Nephron (organoid): ENCODE measurements around the gene CHST11.

ENCODE experiments used
- H3K27ac Mint-ChIP-seq, 3 experiments: 2 replicates each; pipeline ENCODE4 v1.8.0; 2020; ENCODE audit warnings: mixed read lengths in 3 of 3, mild to moderate bottlenecking in 2 of 3, moderate library complexity in 1 of 3
- H3K27me3 Mint-ChIP-seq: 2 replicates; pipeline ENCODE4 v1.8.0; 2021; ENCODE audit warnings: low read depth, mild to moderate bottlenecking, moderate library complexity, mixed read lengths
- H3K36me3 Mint-ChIP-seq: 2 replicates; pipeline ENCODE4 v1.8.0; 2020; ENCODE audit warnings: low read depth, mixed read lengths
- H3K4me1 Mint-ChIP-seq: 2 replicates; pipeline ENCODE4 v1.8.0; 2020; ENCODE audit warnings: mixed read lengths
- H3K4me3 Mint-ChIP-seq, 3 experiments: 2 replicates each; pipeline ENCODE4 v1.8.0; 2020; ENCODE audit warnings: mild to moderate bottlenecking in 3 of 3, mixed read lengths in 3 of 3, moderate library complexity in 2 of 3
- H3K9me3 Mint-ChIP-seq: 2 replicates; pipeline ENCODE4 v1.8.0; 2020; ENCODE audit warnings: mixed read lengths
- TF ChIP-seq, protein P1 (sequence below), 3 experiments: fragments of 200-600 bp; sonication (generic); IDR thresholded peaks; one replicate each; pipeline ENCODE4 v1.5.0; 2021; ENCODE audit warnings: antibody characterized with exemption in 3 of 3; ENCODE audit not compliant: unreplicated experiment in 3 of 3

Gene CHST11

DNA sequence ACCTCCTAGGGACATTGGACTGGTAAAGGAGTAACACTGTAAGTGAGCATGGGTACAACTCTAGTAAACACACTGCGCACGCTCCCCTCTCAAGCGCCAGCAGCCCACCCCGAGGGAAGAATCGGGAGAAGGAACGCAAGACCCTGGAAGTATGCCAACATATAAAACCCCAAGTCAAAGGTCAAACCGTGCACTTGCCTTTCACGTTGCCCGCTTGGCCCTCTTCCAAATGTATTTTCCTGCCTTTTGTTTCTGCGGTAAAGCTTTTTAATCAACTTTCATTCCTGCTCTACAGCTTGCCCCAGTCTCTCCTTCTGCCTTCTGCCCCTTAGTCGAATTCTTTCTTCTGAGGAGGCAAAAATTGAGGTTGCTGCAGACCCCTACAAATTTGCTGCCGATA is 17.6 kb upstream of the CHST11 start:
- H3K27ac Mint-ChIP-seq: no peak overlapping the region
- TF ChIP-seq, protein P1, sequence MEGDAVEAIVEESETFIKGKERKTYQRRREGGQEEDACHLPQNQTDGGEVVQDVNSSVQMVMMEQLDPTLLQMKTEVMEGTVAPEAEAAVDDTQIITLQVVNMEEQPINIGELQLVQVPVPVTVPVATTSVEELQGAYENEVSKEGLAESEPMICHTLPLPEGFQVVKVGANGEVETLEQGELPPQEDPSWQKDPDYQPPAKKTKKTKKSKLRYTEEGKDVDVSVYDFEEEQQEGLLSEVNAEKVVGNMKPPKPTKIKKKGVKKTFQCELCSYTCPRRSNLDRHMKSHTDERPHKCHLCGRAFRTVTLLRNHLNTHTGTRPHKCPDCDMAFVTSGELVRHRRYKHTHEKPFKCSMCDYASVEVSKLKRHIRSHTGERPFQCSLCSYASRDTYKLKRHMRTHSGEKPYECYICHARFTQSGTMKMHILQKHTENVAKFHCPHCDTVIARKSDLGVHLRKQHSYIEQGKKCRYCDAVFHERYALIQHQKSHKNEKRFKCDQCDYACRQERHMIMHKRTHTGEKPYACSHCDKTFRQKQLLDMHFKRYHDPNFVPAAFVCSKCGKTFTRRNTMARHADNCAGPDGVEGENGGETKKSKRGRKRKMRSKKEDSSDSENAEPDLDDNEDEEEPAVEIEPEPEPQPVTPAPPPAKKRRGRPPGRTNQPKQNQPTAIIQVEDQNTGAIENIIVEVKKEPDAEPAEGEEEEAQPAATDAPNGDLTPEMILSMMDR (IDR thresholded peaks at IDR 0.05; ENCODE audit: unreplicated experiment in 3 of 3): no peak
- H3K9me3 Mint-ChIP-seq: no peaks in the 10 kb centered on the region
- peaks cover 11% of the 10 kb centered on the region for H3K27me3 Mint-ChIP-seq
- H3K36me3 Mint-ChIP-seq: no peaks in the 10 kb centered on the region
- peaks cover 4% of the 10 kb centered on the region for H3K4me1 Mint-ChIP-seq
- no peak overlapping the region for H3K4me3 Mint-ChIP-seq

DNA sequence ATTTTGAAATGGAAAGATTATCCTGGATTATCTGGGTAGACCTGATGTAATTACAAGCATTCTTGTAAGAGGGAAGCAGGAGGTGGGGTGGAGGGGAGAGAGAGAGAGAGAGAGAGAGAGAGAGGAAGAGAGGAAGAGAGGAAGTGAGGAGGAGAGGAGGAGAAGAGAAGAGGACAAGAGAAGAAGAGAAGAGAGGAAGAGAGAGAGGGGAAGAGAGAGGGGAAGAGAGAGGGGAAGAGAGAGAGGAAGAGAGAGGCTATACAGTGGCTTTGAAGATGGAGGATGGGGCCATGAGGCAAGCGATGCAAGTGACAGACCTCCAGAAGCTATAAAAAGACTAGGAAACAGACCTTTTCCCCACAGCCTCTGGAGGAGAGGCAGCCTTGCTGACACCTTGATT is 13.7 kb upstream of the CHST11 start:
- no peaks in the 10 kb centered on the region for H3K36me3 Mint-ChIP-seq

DNA sequence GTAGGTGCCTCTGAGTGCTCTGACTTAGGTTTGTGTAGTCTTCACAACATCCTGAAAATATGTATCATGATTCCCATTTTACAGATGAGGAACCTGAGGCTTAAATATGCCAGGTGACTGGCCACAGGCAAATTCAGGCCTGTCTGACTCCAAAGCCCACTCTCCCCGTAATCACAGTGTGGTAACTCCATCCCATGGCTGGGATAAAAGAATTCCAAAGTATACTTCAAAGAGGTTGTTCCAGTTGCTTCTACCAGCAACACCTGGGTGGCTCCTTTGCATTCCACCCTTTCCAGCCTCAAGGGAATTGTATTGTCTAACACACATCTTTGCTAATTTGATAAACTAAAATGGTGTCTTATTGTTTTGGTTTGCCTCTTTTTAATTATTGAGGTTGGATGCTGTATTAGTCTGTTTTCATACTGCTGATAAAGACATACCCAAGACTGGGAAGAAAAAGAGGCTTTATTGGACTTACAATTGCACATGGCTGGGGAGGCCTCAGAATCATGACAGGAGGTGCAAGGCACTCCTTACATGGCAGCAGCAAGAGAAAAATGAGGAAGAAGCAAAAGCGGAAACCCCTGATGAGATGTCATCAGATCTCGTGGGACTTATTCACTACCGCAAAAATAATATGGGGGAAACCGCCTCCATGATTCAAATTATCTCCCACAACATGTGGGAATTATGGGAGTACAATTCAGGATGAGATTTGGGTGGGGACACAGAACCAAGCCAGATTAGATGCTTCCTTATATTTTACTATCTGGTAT is 9.9 kb upstream of the CHST11 start:
- no peaks in the 10 kb centered on the region for H3K36me3 Mint-ChIP-seq
- peaks cover 4% of the 10 kb centered on the region for H3K27me3 Mint-ChIP-seq
- H3K9me3 Mint-ChIP-seq: peaks cover 10% of the 10 kb centered on the region
- no peak overlapping the region for H3K27ac Mint-ChIP-seq
- TF ChIP-seq, protein P1 (IDR thresholded peaks at IDR 0.05; ENCODE audit: unreplicated experiment in 3 of 3): no peak
- H3K4me3 Mint-ChIP-seq: no peak overlapping the region
- H3K4me1 Mint-ChIP-seq: peaks cover 4% of the 10 kb centered on the region

More for the DNA sequence above, 13.7 kb upstream of the CHST11 start:
- H3K27me3 Mint-ChIP-seq: peaks cover 11% of the 10 kb centered on the region
- H3K4me3 Mint-ChIP-seq: no peak overlapping the region
- peaks cover 8% of the 10 kb centered on the region for H3K4me1 Mint-ChIP-seq
- TF ChIP-seq, protein P1 (IDR thresholded peaks at IDR 0.05; ENCODE audit: unreplicated experiment in 3 of 3): no peak
- H3K9me3 Mint-ChIP-seq: peaks cover 4% of the 10 kb centered on the region
- no peak overlapping the region for H3K27ac Mint-ChIP-seq

DNA sequence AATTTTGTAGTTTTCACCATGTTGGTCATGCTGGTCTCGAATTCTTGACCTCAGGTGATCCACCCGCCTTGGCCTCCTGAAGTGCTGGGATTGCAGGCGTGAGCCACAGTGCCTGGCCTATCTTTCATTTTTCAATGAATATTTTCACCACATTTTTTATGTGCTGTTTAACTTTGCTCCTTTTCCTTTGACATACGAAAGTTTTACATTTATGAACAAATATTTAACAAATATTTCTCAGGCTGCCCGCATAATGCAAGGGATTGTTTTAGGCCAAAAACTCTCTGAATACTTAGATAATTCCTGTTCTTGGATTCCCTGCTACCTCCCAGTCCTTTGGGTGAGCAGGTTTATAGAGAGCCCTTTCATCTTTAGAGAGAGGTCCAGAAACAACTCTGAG is 8.7 kb upstream of the CHST11 start:
- Mint-ChIP-seq H3K4me1 (peaks cover 4% of the 10 kb centered on the region), H3K27ac (no peak overlapping the region), H3K36me3 (no peaks in the 10 kb centered on the region), H3K9me3 (peaks cover 10% of the 10 kb centered on the region), H3K4me3 (no peak overlapping the region), H3K27me3 (peaks cover 11% of the 10 kb centered on the region)
- TF ChIP-seq, protein P1 (IDR thresholded peaks at IDR 0.05; ENCODE audit: unreplicated experiment in 3 of 3): no peak

DNA sequence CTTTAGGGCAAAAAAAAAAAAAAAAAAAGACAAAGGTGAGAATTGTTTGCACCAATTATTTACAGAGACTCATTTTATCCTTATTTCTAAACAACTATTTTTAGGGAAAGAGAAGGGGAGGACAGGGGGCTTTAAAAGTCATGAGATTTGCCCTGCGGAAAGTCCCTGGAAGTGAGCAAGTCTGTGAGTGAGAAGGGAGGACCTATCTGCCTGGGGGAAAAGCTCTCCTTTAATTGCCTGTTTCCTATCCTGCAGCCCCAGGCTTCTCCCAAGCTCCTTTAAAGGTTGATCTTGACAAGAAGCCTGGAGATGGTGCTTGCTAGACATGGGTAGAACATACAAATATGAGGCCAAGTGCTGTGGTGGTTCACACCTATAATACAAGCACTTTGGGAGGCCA is 8.3 kb upstream of the CHST11 start:
- TF ChIP-seq, protein P1 (IDR thresholded peaks at IDR 0.05; ENCODE audit: unreplicated experiment in 3 of 3): no peak
- Mint-ChIP-seq H3K27ac (no peak overlapping the region), H3K4me3 (no peak overlapping the region), H3K4me1 (peaks cover 4% of the 10 kb centered on the region), H3K36me3 (no peaks in the 10 kb centered on the region), H3K9me3 (peaks cover 10% of the 10 kb centered on the region), H3K27me3 (peaks cover 11% of the 10 kb centered on the region)

DNA sequence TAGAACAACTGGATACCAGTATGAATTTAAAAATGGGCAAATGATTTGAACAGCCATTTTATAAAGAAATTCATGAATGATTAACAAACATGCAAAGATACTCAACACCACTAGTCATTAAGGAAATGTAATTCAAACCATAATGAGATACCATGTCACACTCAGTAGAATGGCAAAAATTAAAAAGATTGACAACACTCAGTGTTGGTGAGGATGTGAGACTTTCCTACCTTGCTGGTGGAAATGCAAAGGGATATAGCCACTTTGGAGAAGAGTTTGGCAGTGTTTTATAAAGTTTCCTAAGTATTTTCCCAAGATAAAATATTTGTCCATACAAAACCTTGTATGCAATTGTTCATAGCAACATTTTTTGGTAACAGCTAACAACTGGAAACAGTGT is 6.0 kb upstream of the CHST11 start:
- Mint-ChIP-seq H3K27ac (no peak overlapping the region), H3K4me1 (no peaks in the 10 kb centered on the region), H3K9me3 (peaks cover 10% of the 10 kb centered on the region), H3K36me3 (no peaks in the 10 kb centered on the region), H3K27me3 (peaks cover 22% of the 10 kb centered on the region), H3K4me3 (no peak overlapping the region)
- TF ChIP-seq, protein P1 (IDR thresholded peaks at IDR 0.05; ENCODE audit: unreplicated experiment in 3 of 3): no peak
